Keratinocyte (primary cell): ENCODE results near the gene FGF1.

Experiments used
- CTCF ChIP-seq, 3 experiments: IDR thresholded peaks in 1 of 3; conservative IDR thresholded peaks in 1 of 3; optimal IDR thresholded peaks in 1 of 3; 2 replicates in 2 of 3; 3 replicates in 1 of 3; pipeline versions ENCODE3 to v1.5.1; 2011; ENCODE audit warnings: low read length in 3 of 3, mild to moderate bottlenecking in 3 of 3, moderate library complexity in 2 of 3, control low read depth in 1 of 3, inconsistent platforms in 1 of 3; ENCODE audit not compliant: insufficient read depth in 2 of 3; ENCODE audit errors: extremely low read depth in 1 of 3
- EZH2 ChIP-seq: IDR thresholded peaks from one replicate; pipeline ENCODE4 v1.6.1; 2012; ENCODE audit warnings: inconsistent platforms, mild to moderate bottlenecking, low read length, moderate library complexity

DNA sequence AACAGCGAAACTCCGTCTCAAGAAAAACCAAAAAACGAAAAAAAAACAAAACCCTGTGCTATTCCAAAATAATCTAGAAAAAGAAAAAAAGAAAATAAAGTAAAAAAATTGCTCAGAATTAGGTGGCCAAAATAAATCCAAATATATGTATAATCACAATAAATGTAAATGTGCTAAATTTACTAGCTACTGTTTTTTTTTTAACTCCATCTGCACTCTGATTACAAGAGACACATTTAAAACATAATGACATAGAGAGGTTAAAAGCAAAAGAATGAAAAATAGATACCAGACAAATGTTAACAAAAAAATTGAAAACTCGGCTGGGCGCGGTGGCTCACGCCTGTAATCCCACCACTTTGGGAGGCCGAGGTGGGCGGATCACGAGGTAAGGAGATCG, 66.1 kb downstream of the FGF1 start:
- no peak for TF ChIP-seq CTCF (optimal IDR thresholded peaks at IDR 0.05 in 1 of 3, IDR thresholded peaks at IDR 0.05 in 1 of 3, conservative IDR thresholded peaks at IDR 0.05 in 1 of 3; ENCODE audit: extremely low read depth in 1 of 3, insufficient read depth in 2 of 3, low read length in 3 of 3)
- no peak for TF ChIP-seq EZH2
